MCF 10A (cell line): ENCODE results near the gene PCDHA12. TPM values are rescaled to one million over a fixed set of nuclear protein-coding genes. Genes with fewer than 3 reads are reported as not detected.

Experiments
- BruUV-seq: library from RNA; stranded (reverse); fragments of 400-500 nt; replicated peaks from 2 replicates; lab custom pipeline; 2021; lab: Mats Ljungman, UMichigan
- CTCF ChIA-PET: fragments of 300-600 bp; sonication (Branson Sonifier 250); formaldehyde crosslinking; extraction: SDS; loops from one replicate; lab custom pipeline; 2021; ENCODE audit warnings: antibody characterized with exemption, inconsistent platforms; lab: Yijun Ruan, JAX
- POLR2A ChIA-PET: fragments of 300-600, 350-650 bp; sonication (Branson Sonifier 250); formaldehyde crosslinking; extraction: SDS; loops from one replicate; lab custom pipeline; 2020; ENCODE audit warnings: antibody characterized with exemption, inconsistent platforms; lab: Yijun Ruan, JAX
- DNase-seq: peaks from one replicate; pipeline ENCODE4 v3.0.0-alpha.2; 2018; ENCODE audit not compliant: unreplicated experiment
- H3K27ac Mint-ChIP-seq: one replicate; pipeline ENCODE4 v1.8.0; 2022; ENCODE audit warnings: mild to moderate bottlenecking, low read depth, mixed read lengths; ENCODE audit not compliant: unreplicated experiment
- H3K27me3 Mint-ChIP-seq: one replicate; pipeline ENCODE4 v1.8.0; 2022; ENCODE audit warnings: mixed read lengths; ENCODE audit not compliant: insufficient read depth, unreplicated experiment
- H3K36me3 Mint-ChIP-seq: one replicate; pipeline ENCODE4 v1.8.0; 2022; ENCODE audit warnings: mild to moderate bottlenecking, moderate library complexity, mixed read lengths; ENCODE audit not compliant: insufficient read depth, unreplicated experiment
- H3K4me1 Mint-ChIP-seq: one replicate; pipeline ENCODE4 v1.8.0; 2022; ENCODE audit warnings: mixed read lengths; ENCODE audit not compliant: insufficient read depth, unreplicated experiment
- H3K4me3 Mint-ChIP-seq: one replicate; pipeline ENCODE4 v1.8.0; 2022; ENCODE audit warnings: mild to moderate bottlenecking, moderate library complexity, mixed read lengths; ENCODE audit not compliant: unreplicated experiment
- H3K9me3 Mint-ChIP-seq: one replicate; pipeline ENCODE4 v1.8.0; 2022; ENCODE audit warnings: mixed read lengths; ENCODE audit not compliant: unreplicated experiment
- CTCF ChIP-seq: fragments of 200-600 bp; IDR thresholded peaks from one replicate; pipeline ENCODE4 v1.8.0; 2022; ENCODE audit warnings: antibody characterized with exemption, mild to moderate bottlenecking; ENCODE audit not compliant: unreplicated experiment
- intact Hi-C: fragments of 100-400 bp; cut with micrococcal nuclease; formaldehyde crosslinking; loops from 2 replicates; pipeline ENCODE4 v1.14.1; 2022
- total RNA-seq: library from RNA; stranded (reverse); gene quantifications from 2 replicates; pipeline ENCODE4 v1.2.3, GENCODE V29; 2022

Gene PCDHA12
- total RNA-seq, 1 experiment from 2014 or later, result 6.1 TPM

GRCh38 chr5:140855772-140856674, 19.1 kb upstream of the PCDHA12 start, which contains the start of gene PCDHA10:
TSS of gene PCDHA10 (plus strand) at chr5:140855897. CDS start at chr5:140856049, 152 bp downstream.
- BruUV-seq, result no TSS peak
- no peak within 1 kb of the TSS for H3K27ac Mint-ChIP-seq
- no peak within 1 kb of the TSS for H3K4me3 Mint-ChIP-seq
- no peaks in the 10 kb centered on the region for H3K27me3 Mint-ChIP-seq
- peak; percentile 7 for TF ChIP-seq CTCF
- ChIA-PET POLR2A (interaction anchor here (0.7 to 1.0 kb wide), 3 partner anchors 17 to 185 kb away, joined by 3 read pairs; no protein-coding TSS in a partner anchor), CTCF (interaction anchor here (1.1 to 1.4 kb wide), 2 partner anchors 20 to 184 kb away, joined by 3 to 4 read pairs; no protein-coding TSS in a partner anchor)
- H3K36me3 Mint-ChIP-seq, result no peaks in the 10 kb centered on the region
- DNase-seq, result peak; percentile 26
- H3K4me1 Mint-ChIP-seq, result no peaks in the 10 kb centered on the region
- H3K9me3 Mint-ChIP-seq, result peaks cover 16% of the 10 kb centered on the region
- intact Hi-C loops, result no loop called here

- no peaks in the 10 kb centered on the region for H3K36me3 Mint-ChIP-seq
- TF ChIP-seq CTCF, result no peak
- CTCF ChIA-PET, result interaction anchor here (0.5 to 1.4 kb wide), 2 partner anchors 44 to 183 kb away, joined by 3 to 4 read pairs; no protein-coding TSS in a partner anchor
These were observed 17.7 kb upstream of the PCDHA12 start for GRCh38 chr5:140857177-140857986.

GRCh38 chr5:140857987-140858240, 17.2 kb upstream of the PCDHA12 start:
- intact Hi-C loops, result no loop called here
- CTCF ChIA-PET, result no interaction called here
- Mint-ChIP-seq H3K4me1 (no peaks in the 10 kb centered on the region), H3K9me3 (peaks cover 16% of the 10 kb centered on the region), H3K4me3 (no peak overlapping the region), H3K36me3 (no peaks in the 10 kb centered on the region), H3K27me3 (no peaks in the 10 kb centered on the region), H3K27ac (no peak overlapping the region)
- BruUV-seq, result no TSS peak
- POLR2A ChIA-PET, result no interaction called here
- TF ChIP-seq CTCF, result no peak
- DNase-seq, result no peak

More at GRCh38 chr5:140857177-140857986, 17.7 kb upstream of the PCDHA12 start:
- Mint-ChIP-seq H3K27ac (no peak overlapping the region), H3K27me3 (no peaks in the 10 kb centered on the region), H3K4me1 (no peaks in the 10 kb centered on the region), H3K4me3 (no peak overlapping the region), H3K9me3 (peaks cover 16% of the 10 kb centered on the region)
- intact Hi-C loops, result no loop called here
- BruUV-seq, result no TSS peak
- DNase-seq, result no peak
- POLR2A ChIA-PET, result interaction anchor here (1.0 kb wide), 1 partner anchor 16 kb away, joined by 3 read pairs; no protein-coding TSS in a partner anchor
